GM19238 (cell line): Measurements from ENCODE around the gene CEACAM16.
A peak's percentile ranks its signal among the peaks of the same experiment; 100 is the strongest.
"Not testable (repeated sequence)": the region's sequence is repeated elsewhere in the genome, so short reads cannot be mapped to it uniquely, and the experiment has no call there.

Experiments used
- DNase-seq: peaks from one replicate; pipeline ENCODE4 v3.0.0; 2011; ENCODE audit warnings: low spot score; ENCODE audit not compliant: insufficient read length

The CEACAM16 gene

GRCh38 chr19:44703336-44704078 lies 4.6 kb downstream of the CEACAM16 start:
- DNase-seq, result no peak

DNA sequence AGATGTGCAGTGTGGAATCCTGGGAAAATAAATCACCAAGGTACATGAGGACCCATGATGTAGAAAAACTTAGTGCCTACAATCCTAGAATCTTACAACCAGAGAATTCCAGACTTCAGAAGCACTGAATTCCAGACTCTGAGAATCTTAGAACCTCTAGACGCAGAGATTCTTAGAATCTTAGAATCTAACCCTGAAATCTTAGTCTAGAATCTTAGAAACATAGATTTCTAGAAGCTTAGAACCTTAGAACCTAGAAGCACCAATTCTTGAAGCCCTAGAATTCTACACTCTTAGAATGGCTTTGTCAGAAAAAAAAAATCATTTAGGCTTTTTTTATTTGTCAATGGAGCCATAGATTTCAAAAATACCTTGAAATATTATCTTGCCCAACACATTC lies 6.0 kb downstream of the CEACAM16 start:
- no peak for DNase-seq

DNA sequence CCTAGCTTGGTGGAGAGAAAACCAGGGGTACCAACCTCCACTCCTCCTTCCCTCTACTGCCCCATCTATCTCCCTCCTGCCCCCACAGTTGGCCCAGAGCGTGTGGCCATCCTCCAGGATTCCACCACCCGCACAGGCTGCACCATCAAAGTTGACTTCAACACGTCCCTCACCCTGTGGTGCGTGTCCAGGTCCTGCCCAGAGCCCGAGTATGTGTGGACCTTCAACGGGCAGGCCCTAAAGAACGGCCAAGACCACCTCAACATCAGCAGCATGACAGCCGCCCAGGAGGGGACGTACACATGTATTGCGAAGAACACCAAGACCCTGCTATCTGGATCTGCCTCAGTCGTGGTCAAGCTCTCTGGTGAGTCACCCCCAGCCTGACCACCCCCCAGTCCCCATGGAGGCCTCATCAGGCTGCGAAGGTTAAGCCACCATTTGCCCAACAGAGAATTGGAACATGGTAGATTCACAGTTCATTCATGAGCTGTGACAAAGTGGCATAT lies 6.6 kb downstream of the CEACAM16 start:
- no peak for DNase-seq

- DNase-seq, result no peak
These were observed 7.7 kb downstream of the CEACAM16 start for GRCh38 chr19:44706506-44707236.

DNA sequence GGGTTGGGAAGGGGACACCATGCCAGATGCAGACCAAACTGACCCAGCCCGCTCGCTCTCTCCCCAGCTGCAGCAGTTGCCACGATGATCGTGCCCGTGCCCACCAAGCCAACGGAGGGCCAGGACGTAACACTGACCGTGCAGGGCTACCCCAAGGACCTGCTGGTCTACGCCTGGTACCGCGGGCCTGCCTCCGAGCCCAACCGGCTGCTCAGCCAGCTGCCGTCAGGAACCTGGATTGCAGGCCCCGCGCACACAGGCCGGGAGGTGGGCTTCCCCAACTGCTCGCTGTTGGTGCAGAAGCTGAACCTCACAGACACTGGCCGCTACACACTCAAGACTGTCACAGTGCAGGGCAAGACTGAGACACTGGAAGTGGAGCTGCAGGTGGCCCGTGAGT lies 8.8 kb downstream of the CEACAM16 start:
- no peak for DNase-seq

- no peak for DNase-seq
These were observed 10.0 kb downstream of the CEACAM16 start for GRCh38 chr19:44708940-44709339.

DNA sequence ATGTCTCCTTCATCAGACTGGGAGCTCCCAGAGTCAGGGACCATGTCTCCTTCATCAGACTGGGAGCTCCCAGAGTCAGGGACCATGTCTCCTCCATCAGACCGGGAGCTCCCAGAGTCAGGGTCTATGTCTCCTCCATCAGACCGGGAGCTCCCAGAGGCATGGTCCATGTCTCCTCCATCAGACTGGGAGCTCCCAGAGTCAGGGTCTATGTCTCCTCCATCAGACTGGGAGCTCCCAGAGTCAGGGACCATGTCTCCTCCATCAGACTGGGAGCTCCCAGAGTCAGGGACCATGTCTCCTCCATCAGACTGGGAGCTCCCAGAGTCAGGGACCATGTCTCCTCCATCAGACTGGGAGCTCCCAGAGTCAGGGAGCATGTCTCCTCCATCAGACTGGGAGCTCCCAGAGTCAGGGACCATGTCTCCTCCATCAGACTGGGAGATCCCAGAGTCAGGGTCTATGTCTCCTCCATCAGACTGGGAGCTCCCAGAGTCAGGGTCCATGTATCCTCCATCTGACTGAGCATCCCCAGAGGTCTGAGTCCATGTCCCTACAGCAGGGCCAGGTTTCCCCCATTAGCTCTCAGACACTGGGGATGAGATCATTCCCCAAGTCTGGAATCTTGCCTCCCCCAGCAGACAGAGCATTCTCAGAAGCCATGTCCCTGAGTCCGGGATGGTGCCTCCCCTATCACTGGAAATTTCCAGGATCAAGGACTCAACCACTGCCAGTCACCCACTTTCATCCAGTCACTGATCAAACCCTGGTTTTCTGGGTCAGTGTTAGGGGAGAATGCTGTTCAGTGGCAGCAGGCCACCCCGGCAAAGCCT lies 10.7 kb downstream of the CEACAM16 start:
- DNase-seq, result not testable (repeated sequence)

- no peak for DNase-seq
These were observed 11.5 kb downstream of the CEACAM16 start for GRCh38 chr19:44710483-44710882.

- no peak for DNase-seq
These were observed 14.0 kb downstream of the CEACAM16 start for GRCh38 chr19:44712864-44713515.

DNA sequence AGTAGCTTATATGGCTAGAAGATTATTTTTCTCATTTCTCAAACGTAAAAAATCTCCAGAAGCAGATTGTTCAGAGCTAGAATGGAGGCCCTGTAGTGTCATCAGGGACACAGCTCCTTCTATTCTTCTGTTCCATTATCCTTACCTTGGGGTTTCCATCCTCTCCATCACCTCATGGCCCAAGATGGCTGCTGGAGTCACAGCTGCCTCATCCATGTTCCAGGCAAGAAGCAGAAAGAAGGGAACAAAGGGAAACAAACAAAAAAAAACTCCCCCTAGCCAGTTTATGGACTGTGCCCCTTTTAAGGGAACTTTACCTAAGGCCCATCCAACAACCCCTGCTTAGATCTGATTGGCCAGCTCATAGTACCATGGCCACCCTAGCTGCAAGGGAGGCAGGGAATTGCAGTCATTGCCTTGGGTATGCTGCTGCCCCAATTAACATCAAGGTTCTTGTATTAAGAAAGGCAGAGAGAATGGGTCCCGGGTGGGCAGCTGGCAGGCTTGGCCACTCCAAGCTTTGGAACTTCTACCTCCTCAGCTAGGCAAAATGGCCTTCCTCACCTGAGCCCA lies 15.7 kb downstream of the CEACAM16 start:
- DNase-seq, result no peak

DNA sequence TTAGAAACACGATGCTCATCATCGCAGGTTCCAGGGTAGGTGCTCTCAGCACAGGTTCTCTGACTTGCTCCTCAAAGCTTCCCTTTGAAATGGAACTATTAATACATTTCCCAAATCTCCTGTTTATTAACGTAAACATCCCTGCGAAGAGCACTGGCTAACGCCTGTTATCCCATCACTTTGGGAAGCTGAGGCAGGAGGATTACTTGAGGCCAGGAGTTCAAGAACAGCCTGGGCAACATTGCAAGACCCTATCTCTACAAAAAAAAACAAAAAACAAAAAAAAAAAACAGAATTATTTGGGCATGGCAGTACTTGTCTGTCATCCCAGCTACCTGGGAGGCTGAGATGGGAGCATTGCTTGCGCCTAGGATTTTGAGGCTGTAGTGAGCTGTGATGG lies 18.7 kb downstream of the CEACAM16 start:
- no peak for DNase-seq

GRCh38 chr19:44718441-44719261 lies 19.7 kb downstream of the CEACAM16 start:
- DNase-seq, result no peak

- DNase-seq, result no peak
These were observed 20.3 kb downstream of the CEACAM16 start for GRCh38 chr19:44719262-44719701.

GRCh38 chr19:44720396-44720795 lies 21.4 kb downstream of the CEACAM16 start:
- DNase-seq, result not testable (repeated sequence)

- no peak for DNase-seq
These were observed 22.0 kb downstream of the CEACAM16 start for GRCh38 chr19:44720945-44721344.

DNA sequence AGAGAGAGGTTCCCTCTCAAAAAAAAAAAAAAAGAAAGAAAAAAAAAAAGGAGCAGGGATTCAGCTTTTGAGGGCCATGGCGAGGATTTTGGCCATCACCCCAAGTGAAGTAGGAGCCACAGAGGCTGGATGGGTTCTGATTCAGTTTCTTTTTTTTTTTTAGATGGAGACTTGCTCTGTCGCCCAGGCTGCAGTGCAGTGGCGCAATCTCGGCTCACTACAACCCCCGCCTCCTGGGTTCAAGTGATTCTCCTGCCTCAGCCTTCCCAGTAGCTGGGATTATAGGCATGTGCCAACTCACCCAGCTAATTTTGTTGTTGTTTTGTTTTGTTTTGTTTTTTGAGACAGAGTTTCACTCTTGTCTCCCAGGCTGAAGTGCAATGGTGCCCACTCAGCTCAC lies 22.4 kb downstream of the CEACAM16 start:
- not testable (repeated sequence) for DNase-seq

GRCh38 chr19:44722131-44723121 lies 23.5 kb downstream of the CEACAM16 start:
- DNase-seq, result peak; percentile 38

DNA sequence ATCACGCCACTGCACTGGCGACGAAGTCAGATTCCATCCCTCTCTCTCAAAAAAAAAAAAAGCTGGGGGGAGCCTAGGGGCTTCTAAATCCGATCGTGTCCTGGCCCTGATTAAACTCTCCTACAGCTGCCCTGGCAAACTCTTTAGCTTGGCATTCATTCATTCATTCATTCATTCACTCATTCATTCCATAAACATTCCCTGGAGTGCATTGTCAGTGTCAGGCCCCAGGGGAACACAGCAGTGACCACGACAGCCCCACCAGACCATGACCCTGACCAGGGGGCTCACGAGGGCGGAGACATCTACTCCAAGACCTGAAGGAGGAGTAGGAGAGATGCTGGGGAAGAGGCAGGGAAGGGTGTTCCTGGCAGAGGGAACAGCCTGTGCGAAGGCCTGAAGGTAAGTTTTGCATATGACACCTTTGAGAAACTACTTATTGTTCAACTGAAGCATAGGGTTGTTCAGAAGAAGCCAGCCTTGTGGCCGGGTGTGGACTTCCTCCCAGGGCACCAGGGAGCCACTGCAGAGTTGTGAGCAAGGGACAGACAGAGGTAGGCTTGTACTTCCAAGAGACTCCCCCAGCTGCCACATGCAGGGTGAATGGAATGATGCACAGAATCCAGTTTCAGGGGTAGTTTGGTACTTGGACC lies 24.5 kb downstream of the CEACAM16 start:
- peak; percentile 36 for DNase-seq
